T-helper 1 cell (primary cell): ENCODE measurements around the gene MTURN.

Experiments
- DNase-seq, 5 donors: peaks; one replicate each; pipeline ENCODE4 v3.0.0-alpha.2; 2012 to 2020

MTURN gene

DNA sequence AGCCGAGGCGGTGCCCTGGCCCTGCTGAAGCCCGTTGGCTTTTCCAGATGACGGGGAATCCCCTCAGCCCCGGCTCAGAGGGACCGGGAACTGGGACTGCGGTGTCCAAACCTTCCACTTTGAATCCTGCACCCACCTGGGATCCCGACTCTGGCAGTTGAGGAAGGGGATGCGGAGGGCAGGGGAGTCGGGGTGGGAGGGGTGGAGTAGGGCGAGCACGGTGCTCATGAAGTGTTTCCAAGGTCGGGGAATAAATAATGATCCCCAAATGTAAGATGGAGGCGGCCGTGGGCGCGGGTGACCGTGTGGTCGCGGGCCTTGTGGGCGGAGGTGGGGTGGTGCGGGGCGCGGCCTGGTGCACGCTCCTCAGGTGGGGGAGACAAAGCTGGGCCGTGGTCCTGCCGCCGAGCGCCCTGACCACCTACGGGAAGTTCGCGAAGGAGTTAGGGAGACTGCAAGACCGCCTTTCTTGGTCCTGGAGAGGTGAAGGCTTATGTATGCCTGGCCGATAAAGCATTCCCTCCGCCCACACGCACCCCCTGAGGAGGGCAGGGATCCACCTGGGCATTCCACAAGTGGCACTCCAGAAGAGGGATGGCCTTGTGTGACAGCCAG is 1.4 kb downstream of the MTURN start:
- DNase-seq, result no peak

DNA sequence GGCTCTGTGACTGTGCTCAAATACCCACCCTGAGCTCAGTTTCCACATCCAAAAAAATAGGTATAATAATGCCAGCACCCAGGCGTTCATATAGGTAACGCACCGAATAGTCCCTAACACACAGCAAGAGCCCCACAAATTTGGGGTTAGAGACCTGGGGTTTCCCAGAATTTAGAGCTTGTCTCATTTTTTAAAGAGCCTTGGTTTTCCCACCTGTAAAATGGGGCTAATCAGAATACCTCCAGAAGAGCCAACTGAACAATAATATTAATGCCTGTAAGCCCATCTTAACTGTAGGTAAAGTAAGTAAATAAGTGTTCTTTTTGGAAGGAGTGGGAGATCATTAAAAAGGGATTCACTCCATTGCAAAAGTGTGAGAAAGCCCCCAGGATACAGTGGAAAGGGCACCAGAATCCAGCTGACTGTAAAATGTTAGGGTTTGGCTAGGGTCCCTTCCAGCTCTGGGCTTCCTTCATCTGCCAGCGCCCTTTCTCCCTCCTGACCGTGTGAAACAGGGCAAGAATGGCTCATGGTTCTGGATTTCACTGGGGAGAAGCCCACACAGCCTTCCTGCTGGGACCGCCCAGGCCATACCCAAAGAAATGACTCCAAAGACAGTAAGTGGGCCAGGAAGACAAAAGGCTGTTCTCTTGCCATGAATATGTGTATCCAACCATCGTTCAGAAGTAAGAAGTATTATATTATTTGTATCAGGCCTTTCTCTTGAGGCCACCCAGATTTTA is 2.1 kb downstream of the MTURN start:
- DNase-seq, result no peak

DNA sequence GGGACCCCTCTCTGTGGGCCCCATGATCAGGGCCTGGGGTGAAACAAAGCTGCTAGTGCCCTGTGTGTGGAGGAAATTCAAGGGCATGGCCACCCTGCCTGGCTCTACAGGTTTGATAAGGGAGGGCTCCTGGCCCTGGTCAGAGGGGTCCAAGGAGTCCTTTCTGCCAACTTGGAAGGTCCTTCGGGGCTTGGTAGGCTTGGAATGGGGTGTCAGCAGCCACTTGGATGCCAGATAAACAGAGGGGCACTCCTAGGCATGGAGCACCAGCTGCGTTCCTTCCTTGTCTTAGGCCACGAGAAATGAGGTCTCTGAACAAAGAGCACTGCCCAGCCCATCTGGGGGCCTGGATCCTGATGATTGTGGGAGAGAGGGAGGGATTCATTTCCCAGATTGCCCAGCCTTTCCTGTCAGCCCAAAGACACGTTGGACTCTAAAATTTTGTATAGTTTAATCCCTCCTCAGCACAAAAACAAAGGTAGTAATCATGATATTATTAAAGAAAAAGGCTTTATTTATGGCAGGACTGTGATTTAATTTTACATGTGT is 5.1 kb downstream of the MTURN start:
- DNase-seq, result no peak

DNA sequence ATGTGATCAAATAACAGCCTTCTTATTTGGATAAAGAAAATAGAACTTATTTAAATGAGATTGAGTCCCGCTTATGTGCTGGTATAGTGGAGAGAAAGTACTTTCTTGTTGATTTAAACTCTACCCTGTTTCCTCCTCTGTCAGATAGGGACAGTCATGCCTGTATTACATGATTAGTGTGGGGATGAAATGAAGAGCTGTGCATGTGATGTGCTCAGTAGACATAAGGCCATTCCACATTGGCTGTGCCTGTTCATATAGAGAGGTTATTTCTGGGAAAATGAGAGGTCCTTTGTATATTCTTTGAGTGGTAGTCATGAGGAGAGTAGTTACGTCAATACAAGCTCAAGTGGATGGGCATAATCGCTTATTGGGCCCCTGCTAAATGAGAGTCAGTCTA is 5.7 kb downstream of the MTURN start:
- no peak for DNase-seq

DNA sequence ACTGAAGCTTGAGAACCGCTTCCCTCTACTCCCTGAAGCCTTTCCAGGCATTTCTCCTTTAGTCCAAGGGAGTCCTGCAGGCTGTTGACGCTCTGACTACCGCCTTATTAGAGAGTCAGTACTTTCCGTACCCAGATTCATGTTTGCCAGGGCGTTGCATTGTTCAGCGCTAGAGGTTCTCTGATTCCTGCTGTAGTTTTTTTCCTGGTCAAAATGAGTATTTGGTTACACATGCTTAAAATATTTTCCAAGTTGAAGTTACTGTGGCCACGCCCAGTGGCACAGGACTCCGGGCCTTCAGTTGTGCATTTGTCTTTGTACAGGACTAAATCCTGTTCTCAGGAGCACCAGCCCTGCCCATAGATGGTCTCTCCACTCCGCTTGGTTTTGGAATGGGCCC is 7.9 kb downstream of the MTURN start:
- no peak for DNase-seq

DNA sequence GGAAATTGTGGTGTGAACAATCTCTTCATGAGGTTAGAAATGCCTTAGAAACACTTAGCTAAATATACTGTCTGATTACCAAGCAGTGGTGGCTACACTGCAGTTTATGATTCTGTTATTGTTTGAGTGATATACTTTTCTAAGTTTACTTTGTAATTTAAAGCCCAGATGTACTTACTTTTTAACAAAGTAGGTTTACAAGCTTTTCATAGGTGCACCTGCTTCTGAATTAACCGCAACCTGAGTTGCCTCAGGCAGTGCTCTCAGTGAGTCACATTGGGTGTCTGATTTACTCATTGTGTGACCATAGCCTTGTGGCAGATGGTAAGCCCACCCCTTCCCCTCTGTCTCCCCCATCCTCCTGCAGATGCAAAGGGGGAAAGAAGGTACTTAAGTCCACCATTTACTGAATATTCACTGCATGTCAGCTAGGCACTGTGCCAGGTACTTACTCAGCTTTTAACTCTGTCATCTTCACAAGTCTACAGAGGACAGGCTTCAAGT is 9.0 kb downstream of the MTURN start:
- no peak for DNase-seq

DNA sequence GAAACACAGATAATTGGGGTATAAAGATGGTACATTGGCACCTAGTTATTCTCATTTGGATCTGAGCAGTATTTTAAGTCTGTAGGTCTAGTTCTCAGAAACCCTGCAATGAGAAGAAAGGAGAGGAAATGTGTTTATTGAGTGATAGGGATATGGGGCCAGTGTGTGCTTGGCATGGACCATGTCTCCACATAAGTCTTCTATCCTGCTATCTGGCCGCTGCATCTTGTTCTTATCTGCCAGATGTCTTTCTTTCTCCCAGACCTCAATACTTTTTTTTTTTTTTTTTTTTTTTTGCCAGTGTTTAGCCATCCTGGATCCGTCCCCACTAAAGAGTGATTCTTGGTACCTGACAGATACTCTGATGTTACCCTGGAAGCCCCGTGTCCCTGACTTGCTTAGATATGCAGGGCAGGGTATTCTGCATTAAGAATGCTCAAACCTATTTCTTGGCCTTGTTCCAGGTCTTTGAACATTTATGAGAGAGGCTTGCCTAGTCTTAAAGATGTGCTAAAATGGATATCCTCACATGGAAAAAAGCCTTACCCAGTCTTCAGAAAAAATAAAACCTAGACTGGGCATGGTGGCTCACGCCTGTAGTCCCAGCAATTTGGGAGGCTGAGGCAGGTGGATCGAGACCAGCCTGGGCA is 10.0 kb downstream of the MTURN start:
- DNase-seq, result no peak

DNA sequence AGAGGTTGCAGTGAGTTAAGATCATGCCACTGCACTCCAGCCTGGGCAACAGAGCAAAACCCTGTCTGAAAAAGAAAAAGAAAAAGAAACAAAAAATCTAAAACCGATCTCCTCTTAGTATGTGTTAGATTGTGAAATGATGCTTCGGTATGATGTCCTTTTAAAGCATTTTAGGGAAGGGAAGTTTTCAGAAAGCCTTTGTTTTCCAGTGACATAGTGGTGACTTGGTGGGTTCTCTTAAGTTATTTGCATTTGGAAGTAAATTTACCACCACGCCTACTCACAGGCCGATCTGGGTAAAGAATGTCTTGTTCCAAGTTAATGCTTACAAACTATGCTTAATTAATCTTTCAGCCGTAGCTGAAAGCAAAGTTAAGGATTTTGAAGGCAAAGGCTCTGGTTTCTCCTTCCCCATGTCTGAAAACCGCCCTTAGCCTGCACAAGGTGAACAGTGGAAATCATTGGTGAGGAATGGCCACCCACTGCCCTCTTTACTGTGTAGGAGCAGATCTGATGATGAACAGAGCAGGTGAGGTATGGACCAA is 10.7 kb downstream of the MTURN start:
- no peak for DNase-seq

DNA sequence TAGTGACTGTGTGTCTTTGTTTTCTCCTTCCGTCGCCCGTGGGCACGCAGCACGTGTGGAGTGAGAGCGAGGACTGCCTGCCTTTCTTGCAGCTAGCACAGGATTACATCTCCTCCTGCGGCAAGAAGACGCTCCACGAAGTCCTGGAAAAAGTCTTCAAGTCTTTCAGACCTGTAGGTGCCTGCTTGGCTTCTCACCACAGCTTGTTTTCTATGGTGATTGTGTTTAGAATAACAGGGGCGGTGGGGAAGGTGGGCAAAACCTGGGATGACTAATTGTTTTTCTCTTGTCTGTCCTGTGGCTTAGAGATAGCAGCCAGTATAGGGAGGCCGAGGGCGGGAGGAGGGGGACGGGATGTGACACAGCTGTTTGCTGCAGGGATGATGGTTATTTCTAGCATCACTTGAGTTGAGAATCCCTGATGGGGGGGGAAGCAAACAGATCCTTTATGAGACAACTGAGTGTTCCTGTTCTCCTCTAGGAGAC is 11.4 kb downstream of the MTURN start:
- no peak for DNase-seq

DNA sequence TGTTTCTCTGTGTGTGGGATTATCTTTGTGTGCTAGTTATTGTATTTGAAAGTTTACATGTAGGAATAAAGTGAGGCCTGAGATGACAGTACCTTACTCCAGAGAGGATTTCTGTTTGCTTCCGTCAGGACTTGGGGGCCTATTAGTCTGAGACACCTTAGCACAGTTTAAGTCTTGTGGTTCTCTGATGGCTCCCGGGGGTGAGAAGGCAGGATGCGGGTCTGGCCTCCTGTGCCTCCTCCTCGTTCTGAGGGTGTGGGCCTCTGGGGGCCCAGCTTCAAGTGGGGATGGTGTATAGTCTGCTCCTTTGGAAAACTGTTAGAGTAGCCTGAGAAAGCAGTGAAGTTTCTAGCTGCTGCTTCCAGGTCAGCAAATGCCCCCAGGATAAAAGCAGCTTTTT is 12.4 kb downstream of the MTURN start:
- DNase-seq, result no peak

DNA sequence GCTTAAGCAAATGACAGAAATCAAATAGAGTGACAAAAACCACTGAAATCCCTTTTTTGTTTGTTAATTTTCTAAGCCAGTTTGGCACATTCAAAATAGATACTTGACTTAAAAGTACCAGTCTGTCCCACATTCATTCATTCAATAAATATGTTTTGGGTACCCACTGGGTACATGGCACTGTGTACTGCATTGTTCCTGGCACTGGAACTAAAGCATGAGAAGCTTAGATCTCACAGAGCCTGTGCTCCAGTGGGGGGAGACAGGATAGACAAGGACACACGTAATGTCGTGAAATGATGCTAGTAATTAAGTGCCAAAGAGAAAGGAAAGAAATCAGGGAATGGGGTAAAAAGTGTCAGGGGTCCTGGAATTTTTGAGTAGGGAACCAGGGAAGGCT is 13.0 kb downstream of the MTURN start:
- no peak for DNase-seq

DNA sequence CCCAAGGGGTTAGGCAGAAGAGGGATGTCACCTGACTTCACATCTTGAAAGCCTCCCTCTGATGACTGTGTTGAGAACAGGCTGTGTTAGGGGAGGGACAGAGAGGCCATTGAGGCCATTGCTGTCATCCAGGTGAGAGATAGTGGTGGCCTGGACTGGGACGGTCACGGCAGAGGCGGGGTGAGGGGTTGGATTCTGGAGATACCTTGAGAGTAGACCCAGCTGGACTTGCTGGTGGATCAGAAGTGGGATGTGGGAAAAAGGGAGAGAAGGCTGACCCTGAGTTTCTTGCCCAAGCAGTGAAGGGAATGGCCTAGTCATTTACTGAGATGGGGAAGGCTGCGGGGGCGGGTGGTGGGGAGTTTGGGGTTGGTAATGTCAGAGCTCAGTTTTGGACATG is 13.6 kb downstream of the MTURN start:
- no peak for DNase-seq

DNA sequence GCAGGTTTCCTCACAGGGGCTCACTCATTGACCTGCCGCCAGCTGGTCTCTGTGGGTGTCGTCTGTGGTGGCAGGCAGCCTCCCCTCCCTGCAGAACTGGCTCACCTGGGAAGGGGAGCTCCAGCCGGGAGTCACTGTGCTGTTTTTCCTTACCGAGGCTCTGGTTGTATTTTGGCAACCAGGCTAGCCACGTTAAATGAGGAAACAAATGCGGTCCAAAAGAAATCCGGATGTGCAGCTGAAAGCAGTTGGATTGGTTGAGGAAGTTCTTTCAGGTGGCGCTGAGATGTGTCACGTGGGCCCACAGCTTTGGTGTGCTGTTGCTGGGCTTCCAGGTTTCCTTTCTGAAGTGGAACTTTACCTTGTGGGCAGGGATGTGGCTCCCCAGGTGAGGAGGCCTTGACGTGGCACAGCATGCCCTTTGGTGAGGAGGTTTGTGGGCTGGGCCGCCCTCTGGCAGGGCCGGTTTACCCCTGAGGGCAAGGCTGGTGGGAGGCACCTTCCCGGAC is 14.2 kb downstream of the MTURN start:
- peak in 2 of 5 donors; percentile 19 to 29 for DNase-seq

DNA sequence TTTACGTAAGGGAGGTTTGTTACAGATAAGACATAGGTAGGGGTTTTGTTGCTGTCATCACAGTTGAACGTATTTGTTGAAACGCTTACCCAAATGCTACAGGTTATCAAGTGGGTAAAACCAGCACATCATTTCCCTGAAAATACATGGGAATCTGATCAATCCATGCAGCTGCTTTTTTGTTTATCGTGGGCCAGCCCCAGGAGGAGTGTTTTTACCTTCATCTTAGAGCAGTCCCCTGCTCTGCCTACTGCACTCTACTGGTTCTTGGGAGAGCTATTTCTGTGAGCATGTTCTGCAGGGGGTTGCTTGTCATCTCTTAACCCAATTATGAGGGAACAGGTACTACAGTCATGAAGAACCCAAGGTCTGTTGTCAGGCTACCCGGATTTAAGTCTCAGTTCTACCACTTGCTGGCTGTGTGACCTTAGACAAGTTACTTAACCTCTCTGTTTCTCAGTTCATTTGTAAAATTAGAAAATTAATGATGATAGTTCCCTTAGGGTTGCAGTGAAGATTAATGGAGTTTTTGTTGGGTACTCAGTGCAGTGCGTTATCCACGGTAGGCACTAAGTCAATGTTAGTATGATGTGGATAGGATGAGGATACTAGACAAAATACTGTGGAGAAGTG is 15.0 kb downstream of the MTURN start:
- no peak for DNase-seq

DNA sequence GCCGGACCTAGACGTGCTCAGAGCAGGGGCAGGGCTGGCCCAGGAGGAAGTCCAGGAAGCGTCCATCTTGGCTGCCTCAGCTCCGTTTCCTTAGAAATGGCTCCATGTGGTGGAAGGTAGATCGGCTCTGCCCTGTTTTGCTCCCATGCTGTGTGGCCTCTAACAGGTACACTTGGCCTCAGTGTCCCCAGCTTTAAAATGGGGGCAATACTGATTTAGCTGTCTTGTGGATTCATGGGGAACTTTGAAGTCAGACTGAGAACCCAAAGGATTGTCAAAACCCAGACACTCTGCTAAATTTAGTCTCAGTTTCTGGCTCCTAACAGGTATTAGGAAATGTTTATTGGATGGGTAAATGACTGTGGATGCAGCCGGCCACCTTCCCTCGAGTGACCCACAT is 15.9 kb downstream of the MTURN start:
- no peak for DNase-seq

DNA sequence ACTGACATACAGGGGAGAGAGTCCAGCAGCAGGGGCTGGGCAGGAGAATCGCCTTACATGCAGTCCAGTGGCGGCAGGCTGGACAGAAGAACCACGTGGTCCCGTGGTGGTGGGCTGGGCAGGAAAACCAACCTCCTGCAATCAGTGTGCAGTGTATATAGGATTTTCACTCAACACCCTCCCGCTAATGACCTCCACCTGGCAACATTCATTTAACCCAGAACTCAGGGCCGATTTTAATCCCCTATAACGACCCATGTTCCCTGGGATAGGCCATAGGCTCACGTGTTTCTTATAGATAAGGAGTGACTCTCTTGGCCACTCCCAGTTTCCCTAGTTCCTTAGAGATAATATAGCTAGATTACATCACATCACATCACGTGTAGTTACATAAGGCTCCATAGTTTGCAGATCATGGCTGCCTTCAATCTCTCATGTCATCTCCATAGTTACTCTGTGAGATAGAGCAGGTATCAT is 19.4 kb downstream of the MTURN start:
- no peak for DNase-seq

DNA sequence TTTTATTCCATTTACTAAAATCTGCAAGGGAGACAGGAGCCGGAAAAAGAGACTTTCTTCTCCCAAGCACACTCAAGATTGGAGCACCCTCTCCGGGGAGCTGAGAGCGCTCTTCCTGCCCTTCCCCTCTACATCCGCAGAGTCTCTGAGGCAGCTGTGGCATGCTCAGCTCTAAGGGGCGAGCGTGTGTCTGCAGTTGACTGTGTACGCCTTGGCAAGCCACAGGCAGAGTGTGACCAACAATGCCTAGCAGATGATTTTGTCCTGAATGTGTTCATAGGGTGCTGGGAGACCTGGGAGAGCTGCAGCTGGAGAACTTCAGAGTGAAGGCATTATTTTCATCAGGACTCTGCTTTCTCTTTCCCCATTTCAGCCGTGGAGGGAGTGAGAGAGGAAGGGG is 20.7 kb downstream of the MTURN start:
- no peak for DNase-seq

DNA sequence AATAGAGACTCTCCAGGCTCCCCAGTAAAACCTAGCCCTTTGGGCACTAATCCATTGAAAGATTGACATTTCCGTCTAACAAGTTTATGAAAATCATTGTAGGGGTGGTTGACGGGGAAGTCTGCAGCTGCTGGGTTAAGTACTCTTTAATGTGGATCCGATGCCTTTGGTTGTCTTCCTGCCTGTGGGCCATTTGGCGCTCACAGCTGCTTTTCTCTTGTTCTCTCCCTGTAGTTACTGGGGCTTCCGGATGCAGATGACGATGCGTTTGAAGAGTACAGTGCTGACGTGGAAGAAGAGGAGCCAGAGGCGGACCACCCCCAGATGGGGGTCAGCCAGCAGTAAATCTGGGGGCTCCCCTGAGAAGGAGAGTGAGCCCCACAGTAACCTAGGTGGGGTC is 22.4 kb downstream of the MTURN start:
- peak in 2 of 5 donors; percentile 10 to 22 for DNase-seq

DNA sequence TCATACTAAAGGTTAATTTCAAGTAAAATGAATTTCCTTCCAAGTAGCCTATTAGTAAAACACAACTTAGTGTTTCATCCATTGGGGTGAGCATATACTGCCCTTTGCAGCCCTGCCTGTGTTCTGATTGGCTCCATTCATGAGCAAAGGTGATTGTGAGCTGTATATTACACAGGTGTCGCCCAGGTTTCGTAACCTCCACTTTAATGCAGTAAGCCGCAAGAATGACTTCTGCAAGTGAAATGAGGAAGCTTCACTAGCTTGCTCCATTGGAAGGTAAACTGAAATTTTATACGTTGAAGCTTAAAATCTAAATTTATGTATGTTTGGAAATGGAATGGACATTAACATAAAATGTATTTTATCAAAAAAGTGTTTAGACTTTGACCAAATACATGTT is 24.4 kb downstream of the MTURN start:
- DNase-seq, result no peak

DNA sequence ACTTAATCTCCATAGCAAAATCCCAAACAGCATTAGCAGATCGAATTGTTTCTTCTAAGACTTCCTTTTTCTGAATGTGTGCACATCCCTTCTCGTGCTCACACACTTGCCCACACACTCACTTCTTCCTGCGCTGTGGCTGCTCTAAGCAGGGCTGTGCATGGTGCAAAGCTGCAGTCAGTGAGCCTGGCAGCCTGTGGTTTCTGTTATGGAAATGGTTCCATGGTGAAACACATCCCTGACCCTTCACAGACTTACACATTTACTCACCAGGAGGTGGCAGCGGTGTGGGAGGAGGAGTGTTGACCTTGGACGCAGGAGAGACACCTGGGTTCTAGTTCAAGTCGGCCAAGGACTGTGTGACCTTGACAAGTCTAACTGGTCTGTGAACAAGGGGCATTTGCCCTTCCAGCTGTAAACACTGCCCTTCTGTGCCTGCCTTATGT is 24.9 kb downstream of the MTURN start:
- DNase-seq, result peak in 1 of 5 donors; percentile 22

DNA sequence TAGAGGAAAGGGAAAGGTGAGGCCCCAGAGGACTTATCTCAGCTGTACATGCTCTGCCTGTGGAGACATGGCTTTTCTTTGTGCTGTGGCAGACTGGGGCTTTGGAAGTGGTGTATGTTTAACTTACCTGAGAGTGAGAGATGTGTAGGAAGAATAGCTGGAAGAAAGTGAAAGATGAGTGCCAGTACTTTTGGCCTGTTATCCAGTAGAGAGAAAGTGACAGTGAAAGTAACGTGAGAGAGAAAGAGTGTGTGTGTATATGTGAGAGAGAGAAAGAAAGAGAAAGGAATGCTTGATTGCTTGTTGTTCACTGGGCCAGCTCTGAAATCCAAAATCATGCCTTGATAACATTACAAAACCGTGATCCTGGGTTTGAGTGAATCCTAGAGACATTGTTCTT is 25.5 kb downstream of the MTURN start:
- DNase-seq, result no peak

DNA sequence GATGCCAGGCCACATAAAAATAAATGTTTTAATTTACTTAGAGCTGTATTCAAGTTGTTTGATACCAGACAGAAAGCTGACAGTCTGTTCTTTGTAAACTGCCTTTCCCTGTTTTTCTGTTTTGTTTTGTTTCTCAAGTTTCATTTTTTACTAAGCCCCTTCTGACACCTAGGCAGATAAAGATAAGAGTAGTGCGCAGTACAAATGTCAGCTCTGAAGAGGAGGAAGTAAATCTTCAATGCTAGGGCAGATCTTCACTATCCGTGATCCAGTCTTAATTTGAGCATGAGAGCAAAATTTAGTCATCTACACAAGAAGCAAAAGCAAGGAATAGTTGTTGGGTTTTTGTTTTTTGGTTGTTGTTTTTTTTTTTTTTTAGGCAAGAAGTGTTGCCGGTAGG is 27.3 kb downstream of the MTURN start:
- DNase-seq, result no peak
